PC-9 (cell line): Measurements from ENCODE around the gene SMIM1. TPM values are rescaled to one million over a fixed set of nuclear protein-coding genes. Genes with fewer than 3 reads are reported as not detected.

Source experiments
- BruUV-seq: library from RNA; stranded (reverse); fragments of 400-500 nt; replicated peaks from 2 replicates; lab custom pipeline; 2021; lab: Mats Ljungman, UMichigan
- CTCF ChIA-PET: fragments of 300-600 bp; sonication (Branson Sonifier 250); formaldehyde crosslinking; loops from one replicate; lab custom pipeline; 2022; ENCODE audit warnings: antibody characterized with exemption; lab: Charles Lee
- POLR2A ChIA-PET: fragments of 300-600 bp; sonication (Branson Sonifier 250); formaldehyde crosslinking; loops from one replicate; lab custom pipeline; 2022; ENCODE audit warnings: antibody characterized with exemption; ENCODE audit not compliant: unreplicated experiment; lab: Charles Lee
- DNase-seq, 2 experiments: peaks; one replicate each; pipeline versions ENCODE4 v3.0.0 to v3.0.0-alpha.2; 2015 to 2022; ENCODE audit warnings: mixed read lengths in 1 of 2
- H2AFZ ChIP-seq: fragments of 200-600 bp; sonication (generic); 2 replicates; pipeline ENCODE4 v1.8.1; 2017; ENCODE audit warnings: antibody characterized with exemption
- H3F3A ChIP-seq: fragments of 200-600 bp; sonication (generic); 2 replicates; pipeline ENCODE4 v1.8.1; 2017; ENCODE audit warnings: antibody characterized with exemption, mild to moderate bottlenecking, low read depth; ENCODE audit not compliant: insufficient read depth
- H3K27ac ChIP-seq: fragments of 200-600 bp; sonication (generic); 2 replicates; pipeline ENCODE4 v1.6.1; 2016; ENCODE audit warnings: mixed run types
- H3K27me3 ChIP-seq: fragments of 200-600 bp; sonication (generic); 2 replicates; pipeline ENCODE4 v1.6.1; 2016; ENCODE audit warnings: low read depth, mixed run types; ENCODE audit not compliant: insufficient read depth
- H3K36me3 ChIP-seq: fragments of 200-600 bp; sonication (generic); 2 replicates; pipeline ENCODE4 v1.6.1; 2016; ENCODE audit warnings: low read depth, mixed run types
- H3K4me1 ChIP-seq: fragments of 200-600 bp; sonication (generic); replicated peaks from 2 replicates; pipeline ENCODE4 v1.6.1; 2016; ENCODE audit warnings: mixed run types; ENCODE audit not compliant: insufficient read depth
- H3K4me2 ChIP-seq: fragments of 200-600 bp; sonication (generic); 2 replicates; pipeline ENCODE4 v1.6.1; 2017; ENCODE audit warnings: mixed run types
- H3K4me3 ChIP-seq: fragments of 200-600 bp; sonication (generic); 2 replicates; pipeline ENCODE4 v1.6.1; 2016; ENCODE audit warnings: mixed run types
- H3K79me2 ChIP-seq: fragments of 200-600 bp; sonication (generic); 2 replicates; pipeline ENCODE4 v1.6.1; 2017; ENCODE audit warnings: low read depth, mixed run types
- H3K9me2 ChIP-seq: fragments of 200-600 bp; sonication (generic); 2 replicates; pipeline ENCODE4 v1.8.1; 2017; ENCODE audit warnings: mild to moderate bottlenecking; ENCODE audit not compliant: insufficient read depth
- H3K9me3 ChIP-seq: fragments of 200-600 bp; sonication (generic); 2 replicates; pipeline ENCODE4 v1.8.1; 2016; ENCODE audit warnings: low read depth; ENCODE audit not compliant: insufficient read depth
- H4K20me1 ChIP-seq: fragments of 200-600 bp; sonication (generic); 2 replicates; pipeline ENCODE4 v1.8.1; 2017; ENCODE audit not compliant: insufficient read depth
- EZH2 ChIP-seq: fragments of 200-600 bp; sonication (generic); IDR thresholded peaks from 2 replicates; pipeline ENCODE4 v1.8.0; 2017; ENCODE audit warnings: antibody characterized with exemption, low read depth
- intact Hi-C: fragments of 100-400 bp; cut with micrococcal nuclease; formaldehyde crosslinking; loops from one replicate; pipeline ENCODE4 v1.10.0; 2022; ENCODE audit not compliant: unreplicated experiment
- total RNA-seq: library from RNA; stranded (reverse); gene quantifications from 2 replicates; pipeline ENCODE4 v1.2.3, GENCODE V29; 2021
- TF ChIP-seq, protein P1 (sequence below): fragments of 200-600 bp; sonication (generic); conservative IDR thresholded peaks from 2 replicates; pipeline ENCODE4 v1.6.1; 2017; ENCODE audit warnings: mixed run types, antibody characterized with exemption, mild to moderate bottlenecking, moderate library complexity

The SMIM1 gene
- total RNA-seq, 1 experiment from 2014 or later = 5.9 TPM

DNA sequence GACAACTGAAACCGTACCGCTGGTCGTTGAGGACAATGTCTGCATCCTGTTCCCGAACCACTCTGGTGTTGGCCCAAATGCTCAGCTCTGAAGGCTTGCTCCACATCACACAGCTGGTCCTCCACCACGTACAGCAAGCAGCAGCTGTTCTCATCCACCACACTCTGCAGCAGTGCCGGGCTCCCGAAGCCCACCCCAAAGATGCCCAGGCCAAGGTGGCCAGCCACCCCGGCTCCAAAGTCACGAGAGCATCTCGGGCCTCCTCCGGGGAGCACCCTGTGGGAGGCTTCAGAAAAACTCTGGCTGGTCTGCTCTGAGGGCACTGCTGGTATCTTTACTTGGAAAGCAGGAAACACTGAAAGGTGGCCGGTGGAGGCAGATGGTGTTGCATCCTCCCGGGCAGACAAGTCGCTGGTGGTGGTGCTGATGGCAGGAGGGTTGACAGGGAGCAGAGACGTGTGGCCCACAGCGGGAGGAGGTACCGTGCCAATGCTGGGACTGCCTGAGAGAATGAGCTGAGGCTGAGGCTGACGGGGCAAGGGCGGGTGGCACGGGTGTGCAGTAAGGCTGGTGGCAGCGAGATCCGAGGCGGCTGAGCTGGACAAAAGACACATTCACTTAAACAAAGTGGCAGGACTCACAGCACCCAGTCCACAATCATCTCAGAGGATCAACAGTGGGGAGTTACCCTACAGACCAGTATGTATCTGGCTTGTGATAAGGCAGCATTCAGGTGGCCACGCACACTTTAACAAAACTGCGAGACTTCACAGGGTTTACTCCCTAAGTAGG is 26.8 kb upstream of the SMIM1 start:
- peaks cover 19% of the 10 kb centered on the region for H3K27me3 ChIP-seq
- H3K9me2 ChIP-seq = no peaks in the 10 kb centered on the region
- H3K36me3 ChIP-seq = no peaks in the 10 kb centered on the region
- H3K79me2 ChIP-seq = 0 out of 2 replicates have a peak, but pooled peaks cover 3% of the 10 kb centered on the region
- intact Hi-C loops = no loop called here
- peaks cover 10% of the 10 kb centered on the region; the same call in 1 of the 2 replicates for H3F3A ChIP-seq
- TSS peak; percentile 34 for BruUV-seq
- H3K4me1 ChIP-seq = peaks cover 15% of the 10 kb centered on the region
- POLR2A ChIA-PET = no interaction called here
- H3K4me3 ChIP-seq = peak overlapping the region; percentile 67; the same call in 1 of the 2 replicates
- H4K20me1 ChIP-seq = peaks cover 4% of the 10 kb centered on the region
- no peak overlapping the region for H2AFZ ChIP-seq
- TF ChIP-seq, protein P1, sequence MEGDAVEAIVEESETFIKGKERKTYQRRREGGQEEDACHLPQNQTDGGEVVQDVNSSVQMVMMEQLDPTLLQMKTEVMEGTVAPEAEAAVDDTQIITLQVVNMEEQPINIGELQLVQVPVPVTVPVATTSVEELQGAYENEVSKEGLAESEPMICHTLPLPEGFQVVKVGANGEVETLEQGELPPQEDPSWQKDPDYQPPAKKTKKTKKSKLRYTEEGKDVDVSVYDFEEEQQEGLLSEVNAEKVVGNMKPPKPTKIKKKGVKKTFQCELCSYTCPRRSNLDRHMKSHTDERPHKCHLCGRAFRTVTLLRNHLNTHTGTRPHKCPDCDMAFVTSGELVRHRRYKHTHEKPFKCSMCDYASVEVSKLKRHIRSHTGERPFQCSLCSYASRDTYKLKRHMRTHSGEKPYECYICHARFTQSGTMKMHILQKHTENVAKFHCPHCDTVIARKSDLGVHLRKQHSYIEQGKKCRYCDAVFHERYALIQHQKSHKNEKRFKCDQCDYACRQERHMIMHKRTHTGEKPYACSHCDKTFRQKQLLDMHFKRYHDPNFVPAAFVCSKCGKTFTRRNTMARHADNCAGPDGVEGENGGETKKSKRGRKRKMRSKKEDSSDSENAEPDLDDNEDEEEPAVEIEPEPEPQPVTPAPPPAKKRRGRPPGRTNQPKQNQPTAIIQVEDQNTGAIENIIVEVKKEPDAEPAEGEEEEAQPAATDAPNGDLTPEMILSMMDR = no peak
- TF ChIP-seq EZH2 = no peak
- CTCF ChIA-PET = no interaction called here
- DNase-seq = no peak
- no peaks in the 10 kb centered on the region for H3K9me3 ChIP-seq
- peak overlapping the region; percentile 84 for H3K4me2 ChIP-seq
- H3K27ac ChIP-seq = no peak overlapping the region

- peak overlapping the region; percentile 67; the same call in 1 of the 2 replicates for H3K4me3 ChIP-seq
- peaks cover 15% of the 10 kb centered on the region for H3K4me1 ChIP-seq
- CTCF ChIA-PET = no interaction called here
- BruUV-seq = no TSS peak
- POLR2A ChIA-PET = no interaction called here
- H3K36me3 ChIP-seq = no peaks in the 10 kb centered on the region
- H2AFZ ChIP-seq = peak overlapping the region; percentile 74; the same call in 1 of the 2 replicates
- TF ChIP-seq, protein P1 = no peak
- no peak for TF ChIP-seq EZH2
- no peak overlapping the region for H3K27ac ChIP-seq
- peaks cover 4% of the 10 kb centered on the region for H4K20me1 ChIP-seq
- peaks cover 25% of the 10 kb centered on the region for H3K27me3 ChIP-seq
- H3K4me2 ChIP-seq = peak overlapping the region; percentile 84
- DNase-seq = no peak
- H3K79me2 ChIP-seq = 0 out of 2 replicates have a peak, but pooled peaks cover 3% of the 10 kb centered on the region
- H3K9me2 ChIP-seq = no peaks in the 10 kb centered on the region
- peaks cover 10% of the 10 kb centered on the region; the same call in 1 of the 2 replicates for H3F3A ChIP-seq
- intact Hi-C loops = no loop called here
- no peaks in the 10 kb centered on the region for H3K9me3 ChIP-seq
Measured at GRCh38 chr1:3746389-3746829, 26.1 kb upstream of the SMIM1 start.

GRCh38 chr1:3746830-3747521 is 25.6 kb upstream of the SMIM1 start:
- intact Hi-C loops = no loop called here
- peak overlapping the region; percentile 74 for H2AFZ ChIP-seq
- H3K4me1 ChIP-seq = peaks cover 15% of the 10 kb centered on the region
- CTCF ChIA-PET = no interaction called here
- 0 out of 2 replicates have a peak, but pooled peaks cover 3% of the 10 kb centered on the region for H3K79me2 ChIP-seq
- TF ChIP-seq, protein P1 = no peak
- no peak for TF ChIP-seq EZH2
- DNase-seq = peak; percentile 65 to 90
- H3K36me3 ChIP-seq = no peaks in the 10 kb centered on the region
- H3K9me3 ChIP-seq = no peaks in the 10 kb centered on the region
- peaks cover 10% of the 10 kb centered on the region; the same call in 1 of the 2 replicates for H3F3A ChIP-seq
- peak overlapping the region; percentile 67 for H3K4me3 ChIP-seq
- no peaks in the 10 kb centered on the region for H3K9me2 ChIP-seq
- H4K20me1 ChIP-seq = peaks cover 4% of the 10 kb centered on the region
- no peak overlapping the region for H3K27ac ChIP-seq
- peaks cover 31% of the 10 kb centered on the region for H3K27me3 ChIP-seq
- no TSS peak for BruUV-seq
- POLR2A ChIA-PET = no interaction called here
- peak overlapping the region; percentile 84 for H3K4me2 ChIP-seq
